Measurements from ENCODE around the gene RAPH1. TPM values are rescaled to one million over a fixed set of nuclear protein-coding genes. Genes with fewer than 3 reads are reported as not detected.

Gene RAPH1
- total RNA-seq, 1 donor, result 57.2 TPM

- Histone ChIP-seq H2AFZ (ENCODE audit: low read length) (no peak overlapping the region), H3K4me3 (ENCODE audit: insufficient read depth, low read length) (no peak overlapping the region), H4K20me1 (ENCODE audit: insufficient read depth, low read length) (peaks cover 10% of the 10 kb centered on the region), H3K27ac (ENCODE audit: low read depth, low read length) (peak overlapping the region; percentile 64), H3K9me3 (ENCODE audit: low read depth, low read length) (no peaks in the 10 kb centered on the region), H3K36me3 (ENCODE audit: insufficient read depth, low read length) (peaks cover 79% of the 10 kb centered on the region), H3K79me2 (ENCODE audit: insufficient read depth, low read length) (peaks cover 86% of the 10 kb centered on the region), H3K4me1 (ENCODE audit: insufficient read depth, low read length) (peaks cover 26% of the 10 kb centered on the region), H3K27me3 (ENCODE audit: insufficient read depth, low read length) (no peaks in the 10 kb centered on the region), H3K4me2 (ENCODE audit: insufficient read depth, low read length) (no peak overlapping the region)
- DNase-seq (ENCODE audit: insufficient read length, low spot score, missing footprints), result no peak
- TF ChIP-seq CTCF (IDR thresholded peaks at IDR 0.05; ENCODE audit: extremely low read depth, low read depth, low read length), result no peak
These were observed 44.7 kb downstream of the RAPH1 start for GRCh38 chr2:203490391-203490790.

- peak; percentile 10 for DNase-seq (ENCODE audit: insufficient read length, low spot score, missing footprints)
- H4K20me1 ChIP-seq (ENCODE audit: insufficient read depth, low read length), result peaks cover 10% of the 10 kb centered on the region
- no peak overlapping the region for H3K4me3 ChIP-seq (ENCODE audit: insufficient read depth, low read length)
- peaks cover 80% of the 10 kb centered on the region for H3K36me3 ChIP-seq (ENCODE audit: insufficient read depth, low read length)
- H3K4me1 ChIP-seq (ENCODE audit: insufficient read depth, low read length), result peaks cover 26% of the 10 kb centered on the region
- H3K79me2 ChIP-seq (ENCODE audit: insufficient read depth, low read length), result peaks cover 87% of the 10 kb centered on the region
- no peak for TF ChIP-seq CTCF (IDR thresholded peaks at IDR 0.05; ENCODE audit: extremely low read depth, low read depth, low read length)
- no peak overlapping the region for H3K4me2 ChIP-seq (ENCODE audit: insufficient read depth, low read length)
- peak overlapping the region; percentile 64 for H3K27ac ChIP-seq (ENCODE audit: low read depth, low read length)
- no peaks in the 10 kb centered on the region for H3K27me3 ChIP-seq (ENCODE audit: insufficient read depth, low read length)
- no peak overlapping the region for H2AFZ ChIP-seq (ENCODE audit: low read length)
- no peaks in the 10 kb centered on the region for H3K9me3 ChIP-seq (ENCODE audit: low read depth, low read length)
These were observed 45.6 kb downstream of the RAPH1 start for GRCh38 chr2:203489531-203489930.

GRCh38 chr2:203484266-203485112, 50.6 kb downstream of the RAPH1 start:
- H3K27ac ChIP-seq (ENCODE audit: low read depth, low read length), result peak overlapping the region; percentile 13
- H3K4me2 ChIP-seq (ENCODE audit: insufficient read depth, low read length), result no peak overlapping the region
- H3K36me3 ChIP-seq (ENCODE audit: insufficient read depth, low read length), result peaks cover 84% of the 10 kb centered on the region
- no peak for DNase-seq (ENCODE audit: insufficient read length, low spot score, missing footprints)
- H3K4me3 ChIP-seq (ENCODE audit: insufficient read depth, low read length), result no peak overlapping the region
- H4K20me1 ChIP-seq (ENCODE audit: insufficient read depth, low read length), result peaks cover 8% of the 10 kb centered on the region
- H3K4me1 ChIP-seq (ENCODE audit: insufficient read depth, low read length), result peaks cover 3% of the 10 kb centered on the region
- no peaks in the 10 kb centered on the region for H3K27me3 ChIP-seq (ENCODE audit: insufficient read depth, low read length)
- no peak overlapping the region for H2AFZ ChIP-seq (ENCODE audit: low read length)
- H3K9me3 ChIP-seq (ENCODE audit: low read depth, low read length), result no peaks in the 10 kb centered on the region
- TF ChIP-seq CTCF (IDR thresholded peaks at IDR 0.05; ENCODE audit: extremely low read depth, low read depth, low read length), result peak; percentile 49
- peaks cover 92% of the 10 kb centered on the region for H3K79me2 ChIP-seq (ENCODE audit: insufficient read depth, low read length)

- H3K4me3 ChIP-seq (ENCODE audit: insufficient read depth, low read length), result no peak overlapping the region
- no peak overlapping the region for H3K27ac ChIP-seq (ENCODE audit: low read depth, low read length)
- H3K36me3 ChIP-seq (ENCODE audit: insufficient read depth, low read length), result peaks cover 70% of the 10 kb centered on the region
- no peak overlapping the region for H3K4me2 ChIP-seq (ENCODE audit: insufficient read depth, low read length)
- DNase-seq (ENCODE audit: insufficient read length, low spot score, missing footprints), result no peak
- no peaks in the 10 kb centered on the region for H3K9me3 ChIP-seq (ENCODE audit: low read depth, low read length)
- TF ChIP-seq CTCF (IDR thresholded peaks at IDR 0.05; ENCODE audit: extremely low read depth, low read depth, low read length), result no peak
- H3K79me2 ChIP-seq (ENCODE audit: insufficient read depth, low read length), result peaks cover 86% of the 10 kb centered on the region
- H2AFZ ChIP-seq (ENCODE audit: low read length), result no peak overlapping the region
- no peaks in the 10 kb centered on the region for H3K4me1 ChIP-seq (ENCODE audit: insufficient read depth, low read length)
- H3K27me3 ChIP-seq (ENCODE audit: insufficient read depth, low read length), result no peaks in the 10 kb centered on the region
- peaks cover 7% of the 10 kb centered on the region for H4K20me1 ChIP-seq (ENCODE audit: insufficient read depth, low read length)
These were observed 54.5 kb downstream of the RAPH1 start for GRCh38 chr2:203480623-203481022.

Data from osteoblast (primary cell).